BLaER1 treated with 17β-estradiol and CSF1 and Interleukin-3, amounts not matched to agents 10 nM and 100 nM (cell line): ENCODE measurements around the gene SLC22A5.

Experiments used
- H3K27ac ChIP-seq, 11 experiments: shearing (Covaris generic); formaldehyde crosslinking; 2 replicates each; pipeline ENCODE4 v1.8.1; 2022
- H3K27me3 ChIP-seq, 11 experiments: shearing (Covaris generic); formaldehyde crosslinking; 2 replicates each; pipeline ENCODE4 v1.8.1; 2022
- H3K36me3 ChIP-seq, 11 experiments: shearing (Covaris generic); formaldehyde crosslinking; 2 replicates each; pipeline ENCODE4 v1.8.1; 2022
- H3K4me1 ChIP-seq, 10 experiments: shearing (Covaris generic); formaldehyde crosslinking; 2 replicates each; pipeline ENCODE4 v1.8.1; 2022
- H3K4me2 ChIP-seq, 11 experiments: shearing (Covaris generic); formaldehyde crosslinking; 2 replicates each; pipeline ENCODE4 v1.8.1; 2022
- H3K4me3 ChIP-seq, 10 experiments: shearing (Covaris generic); formaldehyde crosslinking; 2 replicates each; pipeline ENCODE4 v1.8.1; 2022
- H3K9ac ChIP-seq, 11 experiments: shearing (Covaris generic); formaldehyde crosslinking; 2 replicates each; pipeline ENCODE4 v1.8.1; 2022
- H3K9me3 ChIP-seq, 11 experiments: shearing (Covaris generic); formaldehyde crosslinking; replicated peaks in 1 of 11; 2 replicates each; pipeline ENCODE4 v1.8.1; 2022
- H4K20me1 ChIP-seq, 11 experiments: shearing (Covaris generic); formaldehyde crosslinking; 2 replicates each; pipeline ENCODE4 v1.8.1; 2022
- Cebpa-rat ChIP-seq, 11 experiments: shearing (Covaris generic); IDR thresholded peaks; 2 replicates each; pipeline ENCODE4 v1.8.1; 2022

Gene SLC22A5

GRCh38 chr5:132421462-132421861 lies 52.0 kb downstream of the SLC22A5 start:
- Histone ChIP-seq H4K20me1 (peaks cover 0 to 14% (median 0%) of the 10 kb centered on the region in 11 experiments; a peak in 3 of 22 replicates), H3K9ac (peak overlapping the region; percentile 51 to 99 (median 97); a peak in 21 of 22 replicates), H3K9me3 (no peaks in the 10 kb centered on the region), H3K4me2 (peak overlapping the region; percentile 89 to 99 (median 93)), H3K36me3 (peaks cover 0 to 72% (median 40%) of the 10 kb centered on the region in 11 experiments; a peak in 13 of 22 replicates), H3K4me1 (peaks cover 84 to 100% (median 94%) of the 10 kb centered on the region in 10 experiments), H3K4me3 (peak overlapping the region in 8 of 10 experiments; percentile 18 to 87 (median 59); a peak in 13 of 20 replicates), H3K27me3 (no peaks in the 10 kb centered on the region), H3K27ac (peak overlapping the region; percentile 46 to 100 (median 99); a peak in 21 of 22 replicates)
- no peak for TF ChIP-seq Cebpa-rat (IDR thresholded peaks at IDR 0.05)

GRCh38 chr5:132422720-132423437 lies 53.4 kb downstream of the SLC22A5 start:
- peaks cover 0 to 68% (median 39%) of the 10 kb centered on the region in 11 experiments; a peak in 13 of 22 replicates for H3K36me3 ChIP-seq
- peak overlapping the region; percentile 13 to 100 (median 99); a peak in 21 of 22 replicates for H3K27ac ChIP-seq
- no peak for TF ChIP-seq Cebpa-rat (IDR thresholded peaks at IDR 0.05)
- peaks cover 82 to 100% (median 94%) of the 10 kb centered on the region in 10 experiments for H3K4me1 ChIP-seq
- peak overlapping the region in 9 of 10 experiments; percentile 24 to 87 (median 69); a peak in 15 of 20 replicates for H3K4me3 ChIP-seq
- peak overlapping the region; percentile 89 to 99 (median 93) for H3K4me2 ChIP-seq
- peaks cover 0 to 14% (median 0%) of the 10 kb centered on the region in 11 experiments; a peak in 3 of 22 replicates for H4K20me1 ChIP-seq
- H3K9ac ChIP-seq, result peak overlapping the region; percentile 76 to 99 (median 97); a peak in 21 of 22 replicates
- no peaks in the 10 kb centered on the region for H3K27me3 ChIP-seq
- no peaks in the 10 kb centered on the region for H3K9me3 ChIP-seq

GRCh38 chr5:132423438-132423898 lies 54.0 kb downstream of the SLC22A5 start:
- H3K27ac ChIP-seq, result peak overlapping the region; percentile 13 to 100 (median 99); a peak in 21 of 22 replicates
- no peaks in the 10 kb centered on the region for H3K9me3 ChIP-seq
- H3K27me3 ChIP-seq, result no peaks in the 10 kb centered on the region
- H3K4me3 ChIP-seq, result peak overlapping the region in 9 of 10 experiments; percentile 24 to 87 (median 69); a peak in 15 of 20 replicates
- peak overlapping the region; percentile 76 to 99 (median 97); a peak in 21 of 22 replicates for H3K9ac ChIP-seq
- no peak for TF ChIP-seq Cebpa-rat (IDR thresholded peaks at IDR 0.05)
- H3K4me1 ChIP-seq, result peaks cover 82 to 100% (median 97%) of the 10 kb centered on the region in 10 experiments
- peaks cover 0 to 14% (median 0%) of the 10 kb centered on the region in 11 experiments; a peak in 2 of 22 replicates for H4K20me1 ChIP-seq
- peak overlapping the region; percentile 89 to 99 (median 93) for H3K4me2 ChIP-seq
- peaks cover 0 to 62% (median 33%) of the 10 kb centered on the region in 11 experiments; a peak in 13 of 22 replicates for H3K36me3 ChIP-seq

- Histone ChIP-seq H3K27me3 (no peaks in the 10 kb centered on the region), H3K9me3 (no peaks in the 10 kb centered on the region), H3K4me1 (peaks cover 82 to 100% (median 98%) of the 10 kb centered on the region in 10 experiments), H3K4me3 (peak overlapping the region; percentile 31 to 87 (median 68)), H3K9ac (peak overlapping the region; percentile 76 to 99 (median 97)), H3K36me3 (peaks cover 0 to 54% (median 24%) of the 10 kb centered on the region in 11 experiments; a peak in 13 of 22 replicates), H3K4me2 (peak overlapping the region; percentile 89 to 99 (median 93)), H4K20me1 (peaks cover 0 to 14% (median 0%) of the 10 kb centered on the region in 11 experiments; a peak in 2 of 22 replicates), H3K27ac (peak overlapping the region; percentile 86 to 100 (median 99))
- TF ChIP-seq Cebpa-rat (IDR thresholded peaks at IDR 0.05), result no peak
Measured at GRCh38 chr5:132424167-132424880, 54.8 kb downstream of the SLC22A5 start.

- peaks cover 0 to 46% (median 23%) of the 10 kb centered on the region in 11 experiments; a peak in 13 of 22 replicates for H3K36me3 ChIP-seq
- peaks cover 82 to 100% (median 98%) of the 10 kb centered on the region in 10 experiments for H3K4me1 ChIP-seq
- peak overlapping the region; percentile 76 to 99 (median 97) for H3K9ac ChIP-seq
- H3K27me3 ChIP-seq, result no peaks in the 10 kb centered on the region
- TF ChIP-seq Cebpa-rat (IDR thresholded peaks at IDR 0.05), result no peak
- H3K27ac ChIP-seq, result peak overlapping the region; percentile 86 to 100 (median 99)
- H3K4me3 ChIP-seq, result peak overlapping the region; percentile 31 to 87 (median 68)
- peaks cover 0 to 14% (median 0%) of the 10 kb centered on the region in 11 experiments; a peak in 2 of 22 replicates for H4K20me1 ChIP-seq
- H3K4me2 ChIP-seq, result peak overlapping the region; percentile 89 to 99 (median 93)
- no peaks in the 10 kb centered on the region for H3K9me3 ChIP-seq
Measured at GRCh38 chr5:132425009-132425937, 55.8 kb downstream of the SLC22A5 start.

GRCh38 chr5:132425975-132426524 lies 56.5 kb downstream of the SLC22A5 start:
- no peak for TF ChIP-seq Cebpa-rat (IDR thresholded peaks at IDR 0.05)
- Histone ChIP-seq H3K4me3 (peak overlapping the region; percentile 31 to 87 (median 68)), H3K9ac (peak overlapping the region; percentile 76 to 99 (median 97)), H3K27me3 (no peaks in the 10 kb centered on the region), H3K4me1 (peaks cover 82 to 100% (median 98%) of the 10 kb centered on the region in 10 experiments), H3K36me3 (peaks cover 0 to 46% (median 23%) of the 10 kb centered on the region in 11 experiments; a peak in 13 of 22 replicates), H3K27ac (peak overlapping the region; percentile 86 to 100 (median 99)), H3K9me3 (no peaks in the 10 kb centered on the region), H3K4me2 (peak overlapping the region; percentile 89 to 99 (median 93)), H4K20me1 (peaks cover 0 to 14% (median 0%) of the 10 kb centered on the region in 11 experiments; a peak in 1 of 22 replicates)

GRCh38 chr5:132426525-132427138 lies 57.1 kb downstream of the SLC22A5 start:
- Histone ChIP-seq H4K20me1 (peaks cover 0 to 14% (median 0%) of the 10 kb centered on the region in 11 experiments; a peak in 1 of 22 replicates), H3K9me3 (no peaks in the 10 kb centered on the region), H3K4me2 (peak overlapping the region; percentile 89 to 99 (median 93)), H3K27me3 (no peaks in the 10 kb centered on the region), H3K4me1 (peaks cover 82 to 100% (median 98%) of the 10 kb centered on the region in 10 experiments), H3K36me3 (peaks cover 0 to 46% (median 23%) of the 10 kb centered on the region in 11 experiments; a peak in 13 of 22 replicates), H3K27ac (peak overlapping the region; percentile 86 to 100 (median 99)), H3K4me3 (peak overlapping the region; percentile 31 to 87 (median 68)), H3K9ac (peak overlapping the region; percentile 76 to 99 (median 97))
- peak; percentile 38 to 100 (median 96); a peak in 21 of 22 replicates for TF ChIP-seq Cebpa-rat (IDR thresholded peaks at IDR 0.05)
